ENCODE data around the gene HUS1. TPM values are rescaled to one million over a fixed set of nuclear protein-coding genes. Genes with fewer than 3 reads are reported as not detected.
"Not testable (repeated sequence)": the region's sequence is repeated elsewhere in the genome, so short reads cannot be mapped to it uniquely, and the experiment has no call there.

Gene HUS1
- 29.5 and 35.6 TPM in 2 replicates for total RNA-seq

DNA sequence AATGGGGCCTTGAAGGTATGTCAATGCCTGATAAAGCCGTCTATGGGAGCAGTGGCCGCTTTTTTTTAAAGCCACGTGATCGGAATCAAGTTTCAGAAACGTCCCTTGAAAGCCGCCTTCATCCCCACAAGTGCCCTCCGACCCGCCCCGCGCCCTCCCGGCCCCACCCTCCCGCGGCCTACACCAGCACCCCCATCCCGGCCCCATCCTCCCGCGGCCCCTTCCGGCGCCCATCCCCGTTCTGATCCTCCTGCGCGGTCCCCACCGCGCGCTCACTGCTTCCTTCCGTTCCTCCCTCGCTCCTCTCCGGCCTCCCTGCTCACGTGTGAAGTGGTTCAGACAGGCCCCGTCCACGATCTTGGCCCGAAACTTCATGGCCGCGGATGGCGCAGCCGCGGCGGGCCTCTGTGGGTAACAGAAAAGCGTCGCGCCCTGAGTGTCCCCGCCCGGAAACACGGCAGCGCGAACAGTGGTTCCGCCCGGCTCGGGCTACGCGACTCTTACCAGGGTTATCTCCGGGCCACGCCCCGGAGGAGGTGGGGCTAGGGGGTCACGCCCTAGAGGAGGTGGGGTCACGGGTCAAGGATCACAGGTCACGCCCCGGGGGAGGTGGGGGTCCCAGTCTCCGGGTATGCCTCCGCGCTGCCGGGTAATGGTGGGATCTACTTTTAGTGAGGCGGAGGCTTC is at the start of gene HUS1:
Gene HUS1 (minus strand): TSS at position 471 of the 687 bp plus-strand sequence. CDS start 96 bp downstream, at position 375.
- no peak for DNase-seq (ENCODE audit: extremely low read depth, low read depth, low spot score)

DNA sequence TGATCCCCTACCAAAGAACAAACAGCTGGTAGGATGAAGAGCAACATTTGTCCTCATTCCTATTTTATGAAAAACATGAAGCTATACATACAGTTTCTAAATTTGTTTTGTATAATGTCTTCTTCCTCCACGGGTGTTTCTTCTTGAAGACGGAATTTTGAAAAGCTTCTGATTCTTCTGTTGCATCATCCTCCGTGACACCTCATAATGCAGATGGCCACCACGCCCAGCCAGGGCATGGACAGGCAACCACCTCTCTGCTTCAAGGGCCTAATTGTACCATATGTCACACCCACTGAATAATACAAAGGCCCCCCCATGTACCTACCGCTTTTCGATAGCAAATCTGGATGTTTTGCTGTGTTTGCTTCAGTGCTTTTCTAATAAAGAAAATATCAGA is 49.5 kb upstream of the HUS1 start, which contains the start of gene SUN3:
Gene SUN3 (minus strand): TSS at position 170 of the 400 bp plus-strand sequence. CDS start 169 bp downstream, at position 1.
- no peak for DNase-seq (ENCODE audit: extremely low read depth, low read depth, low spot score)

DNA sequence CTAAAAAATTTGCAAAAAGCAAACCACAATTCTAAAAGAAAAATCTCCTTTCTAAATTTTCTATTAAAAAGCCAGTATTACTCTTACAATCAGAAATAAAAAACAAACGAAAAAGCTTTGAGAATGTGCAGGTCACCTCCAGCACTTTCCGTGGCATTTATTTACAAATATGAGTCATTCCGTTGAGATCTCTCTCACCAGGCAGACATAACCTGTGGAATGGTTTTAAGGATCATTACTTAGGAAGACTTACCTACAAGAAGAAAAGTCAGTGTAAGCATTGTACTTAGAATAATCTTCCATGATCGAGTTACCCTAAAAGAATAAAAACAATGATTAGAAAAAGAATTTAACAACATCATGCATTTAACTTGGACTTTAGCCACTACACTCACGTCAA is 46.2 kb upstream of the HUS1 start:
- DNase-seq (ENCODE audit: extremely low read depth, low read depth, low spot score): no peak

DNA sequence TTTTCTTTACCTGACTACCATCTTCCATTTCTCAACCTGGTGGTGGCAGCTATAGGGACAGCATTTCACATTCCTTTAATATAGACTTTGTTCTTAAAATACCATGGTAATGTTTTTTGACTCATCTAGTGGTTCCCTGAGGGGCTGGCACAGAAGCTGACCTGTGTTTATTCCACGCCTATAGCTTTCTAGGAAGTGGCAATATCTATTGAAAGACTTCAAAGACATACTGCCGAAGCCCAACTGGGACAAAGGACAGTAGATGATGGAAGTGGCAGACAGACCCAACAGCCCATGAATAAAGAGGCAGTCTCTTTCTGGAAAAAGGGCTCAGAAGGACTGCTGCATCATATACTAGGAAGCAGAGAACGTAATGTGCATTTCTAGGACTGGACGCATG is 38.3 kb upstream of the HUS1 start:
- no peak for DNase-seq (ENCODE audit: extremely low read depth, low read depth, low spot score)

DNA sequence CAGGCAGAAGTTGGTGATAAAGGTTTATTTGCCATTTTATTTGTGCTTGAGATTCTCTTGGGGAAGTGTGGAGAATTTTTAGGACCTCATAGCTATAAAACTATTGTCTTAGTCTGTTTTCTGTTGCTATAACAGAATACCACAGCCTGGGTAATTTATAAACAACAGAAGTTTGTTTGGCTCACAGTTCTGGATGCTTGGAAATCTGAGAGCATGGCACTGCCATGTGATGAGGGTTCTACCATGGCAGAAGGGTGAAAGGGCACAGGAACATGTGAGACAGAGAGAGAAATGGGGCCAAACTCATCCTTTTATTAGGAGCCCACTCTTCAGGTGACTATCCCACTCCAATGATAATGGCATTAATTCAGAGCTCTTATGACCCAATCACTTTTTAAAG is 37.2 kb upstream of the HUS1 start:
- DNase-seq (ENCODE audit: extremely low read depth, low read depth, low spot score): no peak

DNA sequence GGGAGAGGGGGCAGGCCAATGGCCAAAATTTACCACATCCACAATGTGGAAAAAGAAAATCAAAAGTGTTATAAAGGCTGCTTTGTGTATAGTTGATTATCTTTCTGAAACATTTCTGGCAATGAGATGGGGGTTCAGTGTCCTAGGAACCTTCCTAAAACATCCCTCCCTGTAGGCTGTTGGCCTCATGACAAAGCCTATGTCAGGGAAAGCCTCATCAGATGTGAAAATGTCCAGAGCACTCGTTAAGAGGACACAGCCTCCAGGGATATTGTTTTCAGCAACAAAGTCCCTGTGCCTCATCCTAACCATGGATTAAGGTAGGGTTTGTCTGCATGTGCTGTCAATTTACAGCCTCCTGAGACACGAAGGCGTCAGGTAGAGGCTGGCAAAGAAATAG is 32.5 kb upstream of the HUS1 start:
- DNase-seq (ENCODE audit: extremely low read depth, low read depth, low spot score): no peak

DNA sequence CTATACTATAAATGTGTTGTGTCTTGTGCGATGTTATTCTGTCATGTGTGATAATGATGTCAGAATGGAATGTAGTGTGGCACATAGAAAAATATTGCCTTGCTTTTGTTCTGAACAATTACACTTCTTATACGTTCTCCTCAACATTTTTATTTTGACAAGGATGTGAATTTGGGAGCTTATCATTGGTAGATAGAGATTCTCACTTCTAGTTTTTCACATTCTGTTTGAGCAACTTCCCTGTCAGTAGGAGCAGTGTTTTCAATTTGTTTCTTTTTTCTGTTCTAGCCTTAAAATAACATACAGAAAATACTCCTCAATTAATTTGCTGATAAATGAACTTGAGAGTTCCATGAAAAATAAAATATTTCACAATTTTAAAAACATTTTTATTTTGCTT is 31.9 kb upstream of the HUS1 start:
- no peak for DNase-seq (ENCODE audit: extremely low read depth, low read depth, low spot score)

DNA sequence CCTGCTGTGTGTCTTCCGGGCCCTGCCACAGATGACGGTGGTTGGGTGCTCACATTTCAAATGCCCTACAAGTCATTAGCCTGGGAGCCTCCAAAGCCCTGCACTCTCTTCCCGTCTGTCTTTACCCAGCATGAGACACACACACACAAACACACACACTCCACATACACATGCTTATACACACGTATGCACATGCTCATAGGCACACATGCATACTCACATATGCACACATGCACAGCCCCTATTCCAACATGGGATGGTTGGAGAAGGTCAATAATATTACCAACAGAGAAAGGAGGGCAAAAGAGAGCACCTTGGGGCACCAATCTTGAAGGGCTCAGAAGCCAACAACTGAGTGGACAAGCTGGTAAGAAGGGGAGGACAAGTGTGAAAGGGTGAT is 30.5 kb upstream of the HUS1 start:
- no peak for DNase-seq (ENCODE audit: extremely low read depth, low read depth, low spot score)

DNA sequence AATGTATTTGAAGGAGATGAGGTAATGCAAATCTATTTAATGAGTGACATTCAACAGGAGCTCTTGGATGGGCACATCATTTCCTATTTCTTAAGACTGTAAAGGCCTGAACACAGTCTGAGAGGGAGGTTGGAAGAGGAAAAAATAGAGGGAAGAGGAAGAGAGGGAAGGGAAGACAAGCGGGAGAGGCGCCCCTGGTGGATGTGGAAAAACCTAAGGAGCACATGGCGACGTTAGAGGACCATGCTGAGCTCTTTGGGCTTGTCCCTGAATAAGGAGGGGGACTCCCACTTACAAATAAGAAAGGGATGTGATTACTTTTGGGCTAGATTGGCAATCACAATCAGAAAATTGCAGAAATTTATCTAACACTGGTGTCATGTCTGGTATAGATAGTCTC is 29.8 kb upstream of the HUS1 start:
- no peak for DNase-seq (ENCODE audit: extremely low read depth, low read depth, low spot score)

DNA sequence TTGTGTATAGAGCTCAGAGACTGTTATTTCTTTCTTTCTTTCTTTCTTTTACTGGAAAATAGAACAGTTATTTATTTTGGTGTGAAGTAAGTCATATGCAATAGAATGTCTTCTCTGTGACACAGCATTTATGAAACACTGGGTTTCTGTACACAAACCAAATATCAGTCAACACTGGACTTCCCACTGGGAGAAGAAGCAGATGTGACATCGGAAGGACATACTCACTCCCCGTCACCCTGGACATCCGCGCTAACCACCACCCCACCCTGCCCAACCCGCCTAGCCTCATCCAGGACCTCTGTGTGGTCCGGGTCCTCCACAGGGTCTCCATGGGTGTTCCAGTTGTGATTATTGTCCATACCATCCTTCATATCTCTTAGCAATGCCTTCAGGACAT is 27.5 kb upstream of the HUS1 start:
- DNase-seq (ENCODE audit: extremely low read depth, low read depth, low spot score): no peak

DNA sequence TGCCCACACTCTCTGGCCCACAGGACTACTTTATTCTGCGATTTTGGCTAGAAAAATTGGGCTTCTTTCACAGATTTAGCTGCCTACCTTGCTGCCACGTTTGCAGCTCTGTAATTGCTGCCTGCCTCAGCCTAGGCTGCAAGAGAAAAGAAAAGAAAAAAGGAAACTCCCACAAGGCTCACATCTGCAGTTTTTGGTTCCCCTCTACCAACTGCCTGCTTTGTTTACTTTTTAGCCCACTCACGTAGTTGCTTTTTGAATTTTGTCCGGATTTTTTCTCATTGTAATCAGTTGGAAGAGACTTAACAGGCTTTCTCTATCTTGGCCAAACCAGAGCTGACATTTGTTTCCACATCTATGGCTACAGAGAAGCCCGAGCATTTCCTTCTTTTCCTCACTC is 25.2 kb upstream of the HUS1 start:
- DNase-seq (ENCODE audit: extremely low read depth, low read depth, low spot score): no peak

DNA sequence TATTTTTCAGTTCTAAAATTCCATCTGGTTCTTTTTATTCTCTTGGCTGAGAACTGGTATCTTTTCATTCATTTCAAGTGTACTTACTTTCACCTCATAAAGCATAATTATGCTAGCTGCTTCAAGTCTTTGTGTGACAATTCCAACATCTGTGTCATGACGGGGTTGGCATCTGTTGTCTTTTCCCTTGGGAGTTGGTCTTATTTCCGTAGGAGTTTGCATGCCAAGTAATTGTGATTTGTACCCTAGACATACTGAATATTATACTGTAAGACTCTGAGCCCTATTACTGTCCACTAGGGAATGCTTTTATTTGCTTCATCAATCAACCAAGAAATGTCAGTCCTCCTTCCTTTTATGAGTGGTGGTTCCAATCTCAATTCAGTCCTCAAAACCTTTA is 24.6 kb upstream of the HUS1 start:
- no peak for DNase-seq (ENCODE audit: extremely low read depth, low read depth, low spot score)

DNA sequence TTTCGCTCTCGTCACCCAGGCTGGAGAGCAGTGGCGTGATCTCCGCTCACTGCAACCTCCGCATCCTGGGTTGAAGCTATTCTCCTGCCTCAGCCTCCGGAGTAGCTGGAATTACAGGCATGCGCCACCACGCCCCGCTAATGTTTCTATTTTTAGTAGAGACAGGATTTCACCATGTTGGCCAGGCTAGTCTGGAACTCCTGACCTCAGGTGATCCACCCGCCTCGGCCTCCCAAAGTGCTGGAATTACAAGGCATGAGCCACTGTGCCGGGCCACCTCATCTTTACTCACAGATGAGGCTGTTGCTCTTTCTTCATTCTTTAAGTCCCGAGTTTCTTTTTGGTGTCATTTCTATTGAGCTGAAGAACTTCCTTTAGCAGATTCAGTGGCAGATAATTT is 20.7 kb upstream of the HUS1 start:
- not testable (repeated sequence) for DNase-seq (ENCODE audit: extremely low read depth, low read depth, low spot score)

DNA sequence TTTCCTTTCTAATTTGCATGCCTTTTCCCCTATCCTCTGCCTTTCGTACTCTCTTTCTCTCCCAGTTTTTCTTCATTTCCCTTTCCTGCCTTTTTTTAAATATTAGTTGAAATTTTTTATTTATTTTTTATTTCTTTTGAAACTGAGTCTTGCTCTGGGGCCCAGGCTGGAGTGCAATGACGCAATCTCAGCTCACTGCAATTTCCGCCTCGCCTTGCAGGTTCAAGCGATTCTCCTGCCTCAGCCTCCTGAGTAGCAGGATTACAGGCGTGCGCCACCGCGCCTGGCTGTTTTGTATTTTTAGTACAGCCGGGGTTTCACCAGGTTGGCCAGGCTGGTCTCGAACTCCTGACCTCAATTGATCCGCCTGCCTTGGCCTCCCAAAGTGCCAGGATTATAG is 20.0 kb upstream of the HUS1 start:
- no peak for DNase-seq (ENCODE audit: extremely low read depth, low read depth, low spot score)

DNA sequence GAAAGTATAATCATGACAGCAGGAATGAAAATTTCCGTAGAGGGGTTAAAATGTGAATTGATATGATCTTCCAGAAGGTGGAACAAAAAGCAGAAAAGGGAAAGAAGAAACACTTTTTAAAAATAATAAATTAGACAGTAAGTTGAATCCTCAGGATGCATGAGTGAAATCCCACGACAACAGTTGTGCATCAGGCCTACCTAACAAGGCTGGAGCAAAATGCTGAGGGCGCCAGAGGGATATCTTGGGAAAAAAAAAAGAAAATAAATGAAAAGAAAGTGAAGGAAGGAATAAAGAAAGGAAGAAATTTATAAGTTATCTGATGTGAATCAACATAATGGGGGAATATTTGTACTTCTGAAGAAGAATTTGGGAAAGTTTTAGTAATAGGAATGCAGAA is 13.0 kb upstream of the HUS1 start:
- DNase-seq (ENCODE audit: extremely low read depth, low read depth, low spot score): no peak

DNA sequence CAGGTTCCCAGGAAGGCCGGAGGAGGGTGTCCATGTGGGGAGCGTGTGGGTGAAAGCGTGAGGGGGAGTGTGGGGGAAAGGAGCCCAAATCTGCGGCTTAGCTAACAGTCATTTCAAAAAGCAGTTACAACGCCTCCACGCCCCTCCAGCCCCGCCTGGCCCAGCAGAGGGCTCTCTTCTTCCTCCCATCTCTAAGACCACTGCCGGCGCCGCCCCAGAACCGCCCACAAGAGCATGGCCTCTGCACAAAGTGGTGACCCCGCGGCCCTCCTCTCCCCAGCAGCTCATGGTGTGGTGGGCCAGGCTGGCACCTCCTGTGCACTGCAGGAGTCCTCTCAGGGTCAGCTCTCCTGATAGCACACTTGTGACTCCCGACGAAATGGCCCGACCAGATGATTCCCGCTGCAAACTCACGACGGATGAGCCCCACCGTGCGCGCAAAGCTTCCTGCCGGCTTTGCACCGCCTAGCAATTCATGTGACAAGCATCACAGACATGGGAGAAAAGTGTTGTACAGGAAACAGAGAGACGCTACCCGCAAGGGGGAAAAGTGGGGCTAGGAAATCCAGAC is 12.4 kb upstream of the HUS1 start:
- no peak for DNase-seq (ENCODE audit: extremely low read depth, low read depth, low spot score)

DNA sequence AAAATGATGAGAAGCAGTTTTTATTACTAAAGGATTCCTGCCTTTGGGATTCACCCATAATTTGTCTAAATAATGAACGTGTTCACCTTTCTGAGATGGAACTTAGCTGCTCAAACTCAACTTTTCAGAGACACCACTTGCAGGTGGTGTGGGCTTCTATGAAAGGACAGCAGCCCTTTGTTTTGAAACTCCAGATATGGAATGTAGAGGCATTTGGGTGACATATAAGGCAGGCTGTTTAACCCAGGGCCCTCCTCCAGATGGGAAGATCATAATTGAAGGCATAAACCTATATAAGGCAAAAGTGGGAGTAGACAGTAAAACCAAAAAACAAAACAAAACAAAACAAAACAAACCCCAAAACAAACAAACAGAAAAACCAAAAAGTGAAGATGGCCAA is 11.9 kb upstream of the HUS1 start:
- no peak for DNase-seq (ENCODE audit: extremely low read depth, low read depth, low spot score)

DNA sequence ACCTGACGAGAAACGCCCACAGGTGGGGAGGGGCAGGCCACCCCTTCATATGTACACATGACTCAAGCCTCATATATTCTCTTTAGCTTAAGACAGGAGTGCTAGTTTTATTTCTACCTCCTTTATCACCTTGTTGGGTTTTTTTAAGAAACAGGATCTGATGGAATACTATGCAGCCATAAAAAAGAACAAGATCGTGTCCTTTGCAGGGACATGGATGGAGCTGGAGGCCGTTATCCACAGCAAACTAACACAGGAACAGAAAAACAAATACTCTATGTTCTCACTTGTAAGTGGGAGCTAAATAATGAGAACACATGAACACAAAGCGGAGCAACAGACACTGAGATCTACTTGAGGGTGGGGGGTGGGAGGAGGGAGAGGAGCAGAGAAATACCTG is 11.2 kb upstream of the HUS1 start:
- no peak for DNase-seq (ENCODE audit: extremely low read depth, low read depth, low spot score)

DNA sequence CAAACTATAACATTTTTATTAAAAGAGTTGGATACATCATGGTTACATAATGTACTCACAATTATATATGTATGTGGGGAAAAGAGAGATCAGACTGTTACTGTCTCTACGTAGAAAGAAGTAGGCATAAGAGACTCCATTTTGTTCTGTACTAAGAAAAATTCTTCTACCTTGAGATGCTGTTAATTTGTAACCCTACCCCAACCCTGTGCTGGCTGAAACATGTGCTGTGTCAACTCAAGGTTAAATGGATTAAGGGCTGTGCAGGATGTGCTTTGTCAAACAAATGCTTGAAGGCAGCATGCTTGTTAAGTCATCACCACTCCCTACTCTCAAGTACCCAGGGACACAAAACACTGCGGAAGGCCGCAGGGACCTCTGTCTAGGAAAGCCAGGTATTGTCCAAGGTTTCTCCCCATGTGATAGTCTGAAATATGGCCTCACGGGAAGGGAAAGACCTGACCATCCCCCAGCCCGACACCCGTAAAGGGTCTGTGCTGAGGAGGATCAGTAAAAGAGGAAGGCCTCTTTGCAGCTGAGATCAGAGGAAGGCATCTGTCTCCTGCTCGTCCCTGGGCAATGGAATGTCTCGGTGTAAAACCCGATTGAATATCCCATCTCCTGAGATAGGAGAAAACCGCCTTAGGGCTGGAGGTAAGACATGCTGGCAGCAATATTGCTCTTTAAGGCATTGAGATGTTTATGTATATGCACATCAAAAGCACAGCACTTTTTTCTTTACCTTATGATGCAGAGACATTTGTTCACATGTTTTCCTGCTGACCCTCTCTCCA is 10.4 kb upstream of the HUS1 start:
- DNase-seq (ENCODE audit: extremely low read depth, low read depth, low spot score): not testable (repeated sequence)

DNA sequence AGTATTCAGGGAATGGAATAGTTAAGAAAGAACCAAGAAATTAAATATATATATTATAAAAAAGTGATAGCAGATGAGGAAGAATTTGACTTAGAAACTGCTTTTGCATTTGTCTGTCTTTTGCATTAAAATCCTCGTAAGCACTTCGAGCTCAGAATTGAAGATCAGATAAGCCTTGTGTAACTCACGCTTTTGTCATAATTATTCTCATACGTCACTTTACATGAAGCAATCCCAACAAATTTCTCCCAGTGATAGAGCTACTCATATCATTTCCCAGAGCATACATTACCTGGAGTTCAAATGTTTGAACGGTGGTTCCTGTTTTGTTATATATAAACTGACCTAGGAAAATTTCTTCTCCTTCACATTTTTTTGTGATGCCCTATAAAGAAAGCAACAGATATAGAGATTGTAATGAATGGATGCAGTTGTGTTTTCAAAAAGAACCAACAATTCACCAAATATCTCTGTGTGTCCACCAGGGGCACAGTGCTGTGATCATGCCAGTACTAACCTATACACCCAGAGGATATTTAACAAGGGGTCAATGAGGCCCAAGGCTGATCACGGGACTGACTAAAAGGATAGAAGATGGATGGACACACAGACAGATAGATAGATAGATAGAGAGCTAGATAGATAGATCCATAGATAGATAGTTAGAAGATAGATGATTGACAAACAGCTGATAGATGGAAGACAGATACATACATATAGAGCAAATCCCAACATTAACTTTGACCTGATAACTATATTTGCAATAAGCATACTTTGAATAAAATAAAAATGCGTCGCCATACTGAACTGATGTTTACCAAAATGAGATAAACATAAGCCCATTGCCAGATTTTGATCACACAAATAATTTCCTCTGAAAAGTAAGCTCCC is 9.3 kb upstream of the HUS1 start:
- no peak for DNase-seq (ENCODE audit: extremely low read depth, low read depth, low spot score)

DNA sequence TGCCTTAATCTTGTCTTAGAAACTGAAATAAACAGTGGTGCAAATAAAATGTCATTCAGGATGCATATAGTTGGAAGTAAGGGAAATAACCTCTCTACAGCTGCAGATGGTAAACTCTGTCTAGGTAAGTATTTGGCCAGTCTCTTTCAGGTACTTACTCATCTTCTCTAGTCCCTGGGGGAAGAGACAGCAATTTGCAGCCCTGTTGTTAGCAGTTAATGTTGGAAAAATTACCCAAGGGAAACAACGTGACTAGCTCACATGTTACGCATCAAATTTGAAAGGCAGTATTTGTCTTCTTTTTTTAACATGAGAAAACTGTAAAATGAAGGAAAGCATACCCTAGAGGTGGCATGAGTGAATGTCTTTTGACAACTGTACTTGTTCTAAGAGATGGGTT is 3.2 kb upstream of the HUS1 start:
- no peak for DNase-seq (ENCODE audit: extremely low read depth, low read depth, low spot score)

All from glomerular endothelial cell (primary cell).